Measurements from ENCODE around the gene SSTR3.

Gene SSTR3

GRCh38 chr22:37167176-37167980, 44.9 kb downstream of the SSTR3 start:
- DNase-seq (ENCODE audit: low spot score): no peak

GRCh38 chr22:37166675-37167066, 45.6 kb downstream of the SSTR3 start:
- DNase-seq (ENCODE audit: low spot score): peak; percentile 78

- DNase-seq (ENCODE audit: low spot score): no peak
These were observed 46.2 kb downstream of the SSTR3 start for GRCh38 chr22:37165940-37166674.

GRCh38 chr22:37165066-37165465, 47.2 kb downstream of the SSTR3 start:
- no peak for DNase-seq (ENCODE audit: low spot score)

GRCh38 chr22:37164505-37164887, 47.8 kb downstream of the SSTR3 start:
- DNase-seq (ENCODE audit: low spot score): no peak

GRCh38 chr22:37163575-37164504, 48.4 kb downstream of the SSTR3 start:
- DNase-seq (ENCODE audit: low spot score): no peak

GRCh38 chr22:37163096-37163489, 49.2 kb downstream of the SSTR3 start:
- no peak for DNase-seq (ENCODE audit: low spot score)

- no peak for DNase-seq (ENCODE audit: low spot score)
These were observed 49.8 kb downstream of the SSTR3 start for GRCh38 chr22:37162221-37163095.

GRCh38 chr22:37161443-37161842, 50.8 kb downstream of the SSTR3 start:
- DNase-seq (ENCODE audit: low spot score): no peak

GRCh38 chr22:37160027-37160426, 52.2 kb downstream of the SSTR3 start:
- DNase-seq (ENCODE audit: low spot score): no peak

- DNase-seq (ENCODE audit: low spot score): no peak
These were observed 53.4 kb downstream of the SSTR3 start for GRCh38 chr22:37158963-37159290.

GRCh38 chr22:37157516-37158285, 54.6 kb downstream of the SSTR3 start:
- no peak for DNase-seq (ENCODE audit: low spot score)

- no peak for DNase-seq (ENCODE audit: low spot score)
These were observed 55.4 kb downstream of the SSTR3 start for GRCh38 chr22:37156686-37157435.

GRCh38 chr22:37155971-37156370, 56.3 kb downstream of the SSTR3 start:
- no peak for DNase-seq (ENCODE audit: low spot score)

GRCh38 chr22:37154925-37155712, 57.2 kb downstream of the SSTR3 start:
- DNase-seq (ENCODE audit: low spot score): no peak
